SK-N-SH (cell line): ENCODE results near the gene FNDC3B. TPM values are rescaled to one million over a fixed set of nuclear protein-coding genes. Genes with fewer than 3 reads are reported as not detected.
A peak's percentile ranks its signal among the peaks of the same experiment; 100 is the strongest.

ENCODE experiments used
- CTCF ChIA-PET: fragments of 300-600, 350-600 bp; formaldehyde crosslinking; extraction: SDS; loops from one replicate; lab custom pipeline; 2021; lab: Yijun Ruan, JAX
- POLR2A ChIA-PET: fragments of 350-600 bp; sonication (Branson Sonifier 250); formaldehyde crosslinking; extraction: SDS; loops from one replicate; lab custom pipeline; 2020; ENCODE audit warnings: antibody characterized with exemption, inconsistent platforms; lab: Yijun Ruan, JAX
- DNase-seq: peaks from one replicate; pipeline ENCODE4 v3.0.0; 2012
- H2AFZ ChIP-seq: fragments of 200-600 bp; sonication (generic); 2 replicates; pipeline ENCODE4 v1.8.1; 2016; ENCODE audit warnings: antibody characterized with exemption, mild to moderate bottlenecking, low read depth
- H3F3A ChIP-seq: fragments of 200-600 bp; sonication (generic); replicated peaks from 2 replicates; pipeline ENCODE3; 2016; ENCODE audit warnings: antibody characterized with exemption, mild to moderate bottlenecking; ENCODE audit not compliant: insufficient read depth
- H3K27ac ChIP-seq, 2 experiments: fragments of 200-500 bp in 1 of 2; fragments of 200-600 bp in 1 of 2; sonication (Bioruptor generic) in 1 of 2; sonication (generic), shearing (Covaris generic) in 1 of 2; 2 replicates each; pipeline versions ENCODE4 v1.5.1 to v1.6.1; 2014 to 2016; ENCODE audit warnings: low read depth in 2 of 2, inconsistent platforms in 1 of 2, low read length in 1 of 2, mild to moderate bottlenecking in 1 of 2, mixed read lengths in 1 of 2
- H3K27me3 ChIP-seq: fragments of 200-600 bp; sonication (generic), shearing (Covaris generic); 2 replicates; pipeline ENCODE4 v1.6.1; 2016; ENCODE audit warnings: mixed run types; ENCODE audit not compliant: insufficient read depth
- H3K36me3 ChIP-seq, 2 experiments: fragments of 200-500 bp in 1 of 2; fragments of 200-600 bp in 1 of 2; sonication (Bioruptor generic) in 1 of 2; sonication (generic) in 1 of 2; replicated peaks in 1 of 2; 2 replicates each; pipeline versions ENCODE3 to v1.5.1; 2014 to 2016; ENCODE audit warnings: low read length in 1 of 2, mild to moderate bottlenecking in 1 of 2; ENCODE audit not compliant: insufficient read depth in 2 of 2, control insufficient read depth in 1 of 2
- H3K4me1 ChIP-seq, 2 experiments: fragments of 200-500 bp in 1 of 2; fragments of 200-600 bp in 1 of 2; sonication (Bioruptor generic) in 1 of 2; sonication (generic), shearing (Covaris generic) in 1 of 2; 2 replicates each; pipeline versions ENCODE4 v1.5.1 to v1.6.1; 2014 to 2016; ENCODE audit warnings: low read depth in 1 of 2, low read length in 1 of 2, mixed run types in 1 of 2; ENCODE audit not compliant: insufficient read depth in 2 of 2, control insufficient read depth in 1 of 2
- H3K4me2 ChIP-seq: fragments of 200-600 bp; sonication (generic), shearing (Covaris generic); 2 replicates; pipeline ENCODE4 v1.6.1; 2017; ENCODE audit warnings: mixed run types
- H3K4me3 ChIP-seq, 2 experiments: fragments of 200-500 bp in 1 of 2; fragments of 200-600 bp in 1 of 2; sonication (Bioruptor generic) in 1 of 2; sonication (generic), shearing (Covaris generic) in 1 of 2; 2 replicates each; pipeline versions ENCODE4 v1.5.1 to v1.8.1; 2014 to 2016; ENCODE audit warnings: low read depth in 2 of 2, inconsistent platforms in 1 of 2, low read length in 1 of 2, mild to moderate bottlenecking in 1 of 2, mixed read lengths in 1 of 2, moderate library complexity in 1 of 2
- H3K79me2 ChIP-seq: fragments of 200-600 bp; sonication (generic); 2 replicates; pipeline ENCODE4 v1.8.1; 2017; ENCODE audit warnings: mild to moderate bottlenecking; ENCODE audit not compliant: insufficient read depth
- H3K9ac ChIP-seq: fragments of 200-600 bp; sonication (generic); 2 replicates; pipeline ENCODE4 v1.6.1; 2017; ENCODE audit warnings: mixed run types
- H3K9me2 ChIP-seq: fragments of 200-600 bp; sonication (generic); 2 replicates; pipeline ENCODE4 v1.6.1; 2017; ENCODE audit warnings: mixed run types
- H3K9me3 ChIP-seq: fragments of 200-600 bp; sonication (generic); 2 replicates; pipeline ENCODE4 v1.6.1; 2017; ENCODE audit warnings: mixed run types, mild to moderate bottlenecking, moderate library complexity
- H4K20me1 ChIP-seq: fragments of 200-600 bp; sonication (generic); 2 replicates; pipeline ENCODE4 v1.6.1; 2017; ENCODE audit warnings: mild to moderate bottlenecking, mixed run types; ENCODE audit not compliant: insufficient read depth
- ELF1 ChIP-seq: IDR thresholded peaks from 2 replicates; pipeline ENCODE4 v1.4.0; 2012
- EP300 ChIP-seq, 2 experiments: IDR thresholded peaks; 2 replicates each; pipeline versions ENCODE4 v1.4.0 to v1.6.1; 2012; ENCODE audit warnings: borderline replicate concordance in 1 of 2, low read depth in 1 of 2, low read length in 1 of 2
- FOSL2 ChIP-seq: IDR thresholded peaks from 2 replicates; pipeline ENCODE4 v1.4.0; 2012; ENCODE audit warnings: low read depth, mild to moderate bottlenecking, moderate library complexity, borderline replicate concordance
- FOXJ3 ChIP-seq: sonication (generic); formaldehyde crosslinking; IDR thresholded peaks from 2 replicates; pipeline ENCODE4 v1.5.1; 2020; ENCODE audit warnings: mild to moderate bottlenecking, missing genetic modification reagents
- FOXM1 ChIP-seq: IDR thresholded peaks from 2 replicates; pipeline ENCODE4 v1.4.0; 2012; ENCODE audit warnings: low read depth, mild to moderate bottlenecking
- MEF2A ChIP-seq: IDR thresholded peaks from 2 replicates; pipeline ENCODE4 v1.4.0; 2012; ENCODE audit warnings: low read depth, borderline replicate concordance
- RAD21 ChIP-seq: IDR thresholded peaks from 2 replicates; pipeline ENCODE4 v1.6.1; 2012; ENCODE audit warnings: mild to moderate bottlenecking, low read length
- RFX5 ChIP-seq: IDR thresholded peaks from 2 replicates; pipeline ENCODE4 v1.6.1; 2012; ENCODE audit warnings: mild to moderate bottlenecking, improper control_type of control experiment, low read length
- RXRA ChIP-seq: IDR thresholded peaks from 2 replicates; pipeline ENCODE4 v1.4.0; 2012; ENCODE audit warnings: low read depth, mild to moderate bottlenecking, borderline replicate concordance
- TAF1 ChIP-seq: IDR thresholded peaks from 2 replicates; pipeline ENCODE4 v1.6.1; 2012; ENCODE audit warnings: low read depth, mild to moderate bottlenecking, low read length, moderate library complexity, borderline replicate concordance
- WGBS: methylation state at CpG from one replicate; pipeline ENCODE4 v1.1.6; 2017; ENCODE audit warnings: low lambda C conversion rate; 5-methylcytosine and 5-hydroxymethylcytosine counted together
- polyA plus RNA-seq, 3 experiments: library from polyadenylated mRNA; depleted of rRNA; stranded (reverse); fragments of >200 nt; gene quantifications; 2 replicates each; pipeline ENCODE4 v1.2.3, GENCODE V29; 2012
- TF ChIP-seq, protein P1 (sequence below): IDR thresholded peaks from 2 replicates; pipeline ENCODE4 v1.6.1; 2012; ENCODE audit warnings: mild to moderate bottlenecking, low read depth, low read length, moderate library complexity
- TF ChIP-seq, protein P2 (sequence below): IDR thresholded peaks from 2 replicates; pipeline ENCODE4 v1.4.0; 2012; ENCODE audit warnings: low read depth, borderline replicate concordance
- TF ChIP-seq, protein P3 (sequence below): IDR thresholded peaks from 2 replicates; pipeline ENCODE4; 2012

Gene FNDC3B
- polyA plus RNA-seq, 1 of the 3 experiments (the other 2 are of a cell fraction), result 10.4 TPM

DNA sequence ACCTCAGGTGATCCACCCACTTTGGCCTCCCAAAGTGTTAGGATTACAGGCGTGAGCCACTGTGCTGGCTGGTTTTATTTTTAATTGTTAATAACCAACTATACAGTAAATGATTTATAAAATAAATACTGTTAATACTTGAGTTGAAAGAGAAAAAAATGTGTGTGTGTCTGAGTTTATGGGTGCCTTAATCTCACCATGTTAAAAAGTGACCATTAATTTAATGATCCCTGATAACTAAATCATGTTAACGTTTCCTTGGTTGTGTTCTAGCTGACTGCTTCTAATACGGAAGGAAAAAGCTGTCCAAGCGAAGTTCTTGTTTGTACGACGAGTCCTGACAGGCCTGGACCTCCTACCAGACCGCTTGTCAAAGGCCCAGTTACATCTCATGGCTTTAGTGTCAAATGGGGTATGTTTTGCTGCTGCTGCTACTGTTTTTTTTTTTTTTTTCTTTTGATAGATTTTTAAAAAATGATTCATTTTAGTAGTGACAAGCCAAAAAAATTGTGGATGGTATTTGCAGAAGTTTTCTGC lies 295.4 kb downstream of the FNDC3B start (continued):
- TF ChIP-seq, protein P1, sequence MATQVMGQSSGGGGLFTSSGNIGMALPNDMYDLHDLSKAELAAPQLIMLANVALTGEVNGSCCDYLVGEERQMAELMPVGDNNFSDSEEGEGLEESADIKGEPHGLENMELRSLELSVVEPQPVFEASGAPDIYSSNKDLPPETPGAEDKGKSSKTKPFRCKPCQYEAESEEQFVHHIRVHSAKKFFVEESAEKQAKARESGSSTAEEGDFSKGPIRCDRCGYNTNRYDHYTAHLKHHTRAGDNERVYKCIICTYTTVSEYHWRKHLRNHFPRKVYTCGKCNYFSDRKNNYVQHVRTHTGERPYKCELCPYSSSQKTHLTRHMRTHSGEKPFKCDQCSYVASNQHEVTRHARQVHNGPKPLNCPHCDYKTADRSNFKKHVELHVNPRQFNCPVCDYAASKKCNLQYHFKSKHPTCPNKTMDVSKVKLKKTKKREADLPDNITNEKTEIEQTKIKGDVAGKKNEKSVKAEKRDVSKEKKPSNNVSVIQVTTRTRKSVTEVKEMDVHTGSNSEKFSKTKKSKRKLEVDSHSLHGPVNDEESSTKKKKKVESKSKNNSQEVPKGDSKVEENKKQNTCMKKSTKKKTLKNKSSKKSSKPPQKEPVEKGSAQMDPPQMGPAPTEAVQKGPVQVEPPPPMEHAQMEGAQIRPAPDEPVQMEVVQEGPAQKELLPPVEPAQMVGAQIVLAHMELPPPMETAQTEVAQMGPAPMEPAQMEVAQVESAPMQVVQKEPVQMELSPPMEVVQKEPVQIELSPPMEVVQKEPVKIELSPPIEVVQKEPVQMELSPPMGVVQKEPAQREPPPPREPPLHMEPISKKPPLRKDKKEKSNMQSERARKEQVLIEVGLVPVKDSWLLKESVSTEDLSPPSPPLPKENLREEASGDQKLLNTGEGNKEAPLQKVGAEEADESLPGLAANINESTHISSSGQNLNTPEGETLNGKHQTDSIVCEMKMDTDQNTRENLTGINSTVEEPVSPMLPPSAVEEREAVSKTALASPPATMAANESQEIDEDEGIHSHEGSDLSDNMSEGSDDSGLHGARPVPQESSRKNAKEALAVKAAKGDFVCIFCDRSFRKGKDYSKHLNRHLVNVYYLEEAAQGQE, result no peak
- TF ChIP-seq ELF1, result no peak
- no peak for TF ChIP-seq FOXM1
- no peak for TF ChIP-seq EP300 (IDR thresholded peaks at IDR 0.05; ENCODE audit: borderline replicate concordance in 1 of 2, low read depth in 1 of 2, low read length in 1 of 2)

DNA sequence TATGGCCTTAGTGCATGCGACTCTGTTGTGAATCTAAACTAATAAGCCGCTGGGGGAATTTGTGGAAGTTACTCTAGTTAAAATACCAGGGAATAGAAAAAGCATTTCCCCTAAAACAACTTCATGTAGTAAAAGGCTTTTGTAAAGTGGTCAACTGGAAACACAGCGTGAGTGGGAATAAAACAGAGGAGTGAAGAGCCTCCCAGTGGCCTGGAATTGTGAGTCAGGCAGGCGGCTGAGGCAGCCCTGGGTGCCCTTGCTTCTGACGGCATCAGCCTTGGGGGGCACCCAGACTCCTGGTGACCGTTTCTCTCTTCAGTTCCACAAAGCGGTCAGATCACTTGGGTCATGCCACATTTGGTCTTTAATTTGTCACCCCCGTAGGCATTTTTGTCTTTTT lies 300.5 kb downstream of the FNDC3B start:
- POLR2A ChIA-PET, result no interaction called here
- no peak overlapping the region for H2AFZ ChIP-seq
- no peaks in the 10 kb centered on the region; a peak in 1 of 4 replicates for H3K4me1 ChIP-seq
- H3K4me3 ChIP-seq, result no peak overlapping the region
- 97% methylated on average over 8 of the region's 8 CpGs for WGBS
- DNase-seq, result no peak
- no peaks in the 10 kb centered on the region for H3K9me2 ChIP-seq
- H3K9me3 ChIP-seq, result no peaks in the 10 kb centered on the region
- H3K27ac ChIP-seq, result 0 out of 4 replicates have a peak overlapping the region, but pooled peaks of 1 of the 2 experiments have one; percentile 13
- H3K4me2 ChIP-seq, result no peak overlapping the region
- H3K36me3 ChIP-seq, result peaks cover 56 to 88% of the 10 kb centered on the region in 2 experiments
- no peaks in the 10 kb centered on the region for H3K27me3 ChIP-seq
- no peak overlapping the region for H3K9ac ChIP-seq
- TF ChIP-seq, protein P2, sequence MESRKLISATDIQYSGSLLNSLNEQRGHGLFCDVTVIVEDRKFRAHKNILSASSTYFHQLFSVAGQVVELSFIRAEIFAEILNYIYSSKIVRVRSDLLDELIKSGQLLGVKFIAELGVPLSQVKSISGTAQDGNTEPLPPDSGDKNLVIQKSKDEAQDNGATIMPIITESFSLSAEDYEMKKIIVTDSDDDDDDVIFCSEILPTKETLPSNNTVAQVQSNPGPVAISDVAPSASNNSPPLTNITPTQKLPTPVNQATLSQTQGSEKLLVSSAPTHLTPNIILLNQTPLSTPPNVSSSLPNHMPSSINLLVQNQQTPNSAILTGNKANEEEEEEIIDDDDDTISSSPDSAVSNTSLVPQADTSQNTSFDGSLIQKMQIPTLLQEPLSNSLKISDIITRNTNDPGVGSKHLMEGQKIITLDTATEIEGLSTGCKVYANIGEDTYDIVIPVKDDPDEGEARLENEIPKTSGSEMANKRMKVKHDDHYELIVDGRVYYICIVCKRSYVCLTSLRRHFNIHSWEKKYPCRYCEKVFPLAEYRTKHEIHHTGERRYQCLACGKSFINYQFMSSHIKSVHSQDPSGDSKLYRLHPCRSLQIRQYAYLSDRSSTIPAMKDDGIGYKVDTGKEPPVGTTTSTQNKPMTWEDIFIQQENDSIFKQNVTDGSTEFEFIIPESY, result no peak
- no peak for TF ChIP-seq FOXJ3 (CRISPR knock-in tag)
- TF ChIP-seq RAD21, result no peak
- no peak for TF ChIP-seq FOSL2
- TF ChIP-seq MEF2A, result no peak
- no peak for TF ChIP-seq RXRA
- no peak for TF ChIP-seq TAF1
- TF ChIP-seq, protein P3, sequence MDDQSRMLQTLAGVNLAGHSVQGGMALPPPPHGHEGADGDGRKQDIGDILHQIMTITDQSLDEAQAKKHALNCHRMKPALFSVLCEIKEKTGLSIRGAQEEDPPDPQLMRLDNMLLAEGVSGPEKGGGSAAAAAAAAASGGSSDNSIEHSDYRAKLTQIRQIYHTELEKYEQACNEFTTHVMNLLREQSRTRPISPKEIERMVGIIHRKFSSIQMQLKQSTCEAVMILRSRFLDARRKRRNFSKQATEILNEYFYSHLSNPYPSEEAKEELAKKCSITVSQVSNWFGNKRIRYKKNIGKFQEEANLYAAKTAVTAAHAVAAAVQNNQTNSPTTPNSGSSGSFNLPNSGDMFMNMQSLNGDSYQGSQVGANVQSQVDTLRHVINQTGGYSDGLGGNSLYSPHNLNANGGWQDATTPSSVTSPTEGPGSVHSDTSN, result no peak
- TF ChIP-seq ELF1, result no peak
- no peak for TF ChIP-seq RFX5
- no peaks in the 10 kb centered on the region for H4K20me1 ChIP-seq
- H3K79me2 ChIP-seq, result peaks cover 6% of the 10 kb centered on the region
- CTCF ChIA-PET, result interaction anchor here (1.0 to 3.1 kb wide), 10 partner anchors 9 to 694 kb away, joined by 3 to 47 read pairs (median 3); no protein-coding TSS in a partner anchor
- peaks cover 24% of the 10 kb centered on the region for H3F3A ChIP-seq
